B cell (primary cell): ENCODE results near the gene TBC1D32.

Experiments
- EZH2 ChIP-seq: IDR thresholded peaks from 2 replicates; pipeline ENCODE4 v1.6.1; 2012; ENCODE audit warnings: borderline replicate concordance, low read depth, mild to moderate bottlenecking, moderate library complexity, low read length; ENCODE audit not compliant: insufficient read depth, poor library complexity, severe bottlenecking
- TF ChIP-seq, protein P1 (sequence below): fragments of 200-600 bp; IDR thresholded peaks from one replicate; pipeline ENCODE4 v1.8.0; 2022; ENCODE audit warnings: antibody characterized with exemption, mild to moderate bottlenecking

DNA sequence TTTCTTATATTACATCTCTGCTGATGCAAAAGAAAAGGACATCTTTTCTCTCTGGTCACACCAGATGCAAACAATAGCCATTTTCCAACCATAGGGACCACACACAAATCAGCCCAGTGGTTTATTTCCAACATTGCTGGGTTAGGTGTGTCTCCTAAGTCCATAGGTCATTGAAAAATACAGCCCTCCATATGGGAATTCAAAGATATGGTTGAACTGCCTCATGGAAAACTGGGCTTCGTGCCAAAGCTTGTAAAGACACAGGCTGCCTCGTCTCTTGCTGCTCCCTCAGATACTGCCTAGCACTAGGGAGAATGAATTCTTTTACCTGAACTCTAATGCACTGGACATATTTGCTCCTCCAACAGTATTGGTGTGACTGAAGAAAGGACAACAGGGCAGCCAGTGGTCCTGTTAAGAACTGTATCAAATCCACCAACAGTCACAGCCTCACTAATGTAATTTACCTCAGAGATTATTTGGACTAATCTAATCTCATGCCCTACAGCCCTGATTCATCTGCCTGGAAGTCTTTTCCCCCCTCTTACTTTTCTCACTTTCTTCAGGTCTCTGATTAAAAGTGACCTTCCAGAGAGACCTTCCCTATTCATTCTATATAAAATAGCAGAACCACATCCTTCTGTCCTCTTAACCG is 48.3 kb upstream of the TBC1D32 start:
- TF ChIP-seq, protein P1, sequence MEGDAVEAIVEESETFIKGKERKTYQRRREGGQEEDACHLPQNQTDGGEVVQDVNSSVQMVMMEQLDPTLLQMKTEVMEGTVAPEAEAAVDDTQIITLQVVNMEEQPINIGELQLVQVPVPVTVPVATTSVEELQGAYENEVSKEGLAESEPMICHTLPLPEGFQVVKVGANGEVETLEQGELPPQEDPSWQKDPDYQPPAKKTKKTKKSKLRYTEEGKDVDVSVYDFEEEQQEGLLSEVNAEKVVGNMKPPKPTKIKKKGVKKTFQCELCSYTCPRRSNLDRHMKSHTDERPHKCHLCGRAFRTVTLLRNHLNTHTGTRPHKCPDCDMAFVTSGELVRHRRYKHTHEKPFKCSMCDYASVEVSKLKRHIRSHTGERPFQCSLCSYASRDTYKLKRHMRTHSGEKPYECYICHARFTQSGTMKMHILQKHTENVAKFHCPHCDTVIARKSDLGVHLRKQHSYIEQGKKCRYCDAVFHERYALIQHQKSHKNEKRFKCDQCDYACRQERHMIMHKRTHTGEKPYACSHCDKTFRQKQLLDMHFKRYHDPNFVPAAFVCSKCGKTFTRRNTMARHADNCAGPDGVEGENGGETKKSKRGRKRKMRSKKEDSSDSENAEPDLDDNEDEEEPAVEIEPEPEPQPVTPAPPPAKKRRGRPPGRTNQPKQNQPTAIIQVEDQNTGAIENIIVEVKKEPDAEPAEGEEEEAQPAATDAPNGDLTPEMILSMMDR: no peak
- TF ChIP-seq EZH2: no peak
